GM23338 (cell line): ENCODE data around the gene OR1J4. TPM values are rescaled to one million over a fixed set of nuclear protein-coding genes. Genes with fewer than 3 reads are reported as not detected.

ENCODE experiments used
- ATAC-seq: fragments of 200-7000 bp; cut with Tn5 transposase; 3 replicates; pipeline ENCODE4 v1.9.1; 2020
- DNase-seq: peaks from one replicate; pipeline ENCODE4 v3.0.0-alpha.2; 2015; ENCODE audit warnings: low spot score
- H2AFZ ChIP-seq: fragments of 200-600 bp; sonication (generic); 2 replicates; pipeline ENCODE4 v1.8.0; 2016; ENCODE audit warnings: antibody characterized with exemption, mild to moderate bottlenecking, moderate library complexity
- H3F3A ChIP-seq: fragments of 200-600 bp; sonication (generic); replicated peaks from 2 replicates; pipeline ENCODE4 v1.8.0; 2017; ENCODE audit warnings: antibody characterized with exemption, mixed run types, low read depth
- H3K27ac ChIP-seq: fragments of 200-600 bp; sonication (generic); 2 replicates; pipeline ENCODE4 v1.6.1; 2016; ENCODE audit warnings: low read depth
- H3K27me3 ChIP-seq: fragments of 200-600 bp; sonication (generic); 2 replicates; pipeline ENCODE4 v1.8.0; 2016; ENCODE audit warnings: mild to moderate bottlenecking, mixed run types, moderate library complexity; ENCODE audit not compliant: insufficient read depth
- H3K36me3 ChIP-seq: fragments of 200-600 bp; sonication (generic); 2 replicates; pipeline ENCODE4 v1.8.0; 2016; ENCODE audit warnings: mild to moderate bottlenecking; ENCODE audit not compliant: insufficient read depth
- H3K4me1 ChIP-seq: fragments of 200-600 bp; sonication (generic); 2 replicates; pipeline ENCODE4 v1.8.0; 2016; ENCODE audit warnings: mild to moderate bottlenecking, moderate library complexity; ENCODE audit not compliant: insufficient read depth
- H3K4me2 ChIP-seq: fragments of 200-600 bp; sonication (generic); 2 replicates; pipeline ENCODE4 v1.7.1; 2017; ENCODE audit warnings: mixed run types
- H3K4me3 ChIP-seq: fragments of 200-600 bp; sonication (generic); 2 replicates; pipeline ENCODE4 v1.6.1; 2016; ENCODE audit warnings: mixed run types
- H3K79me2 ChIP-seq: fragments of 200-600 bp; sonication (generic); replicated peaks from 2 replicates; pipeline ENCODE4 v1.8.0; 2017; ENCODE audit warnings: mild to moderate bottlenecking; ENCODE audit not compliant: insufficient read depth
- H3K9me2 ChIP-seq: fragments of 200-600 bp; sonication (generic); 2 replicates; pipeline ENCODE4 v1.8.0; 2017; ENCODE audit not compliant: insufficient read depth
- H4K20me1 ChIP-seq: fragments of 200-600 bp; sonication (generic); replicated peaks from 2 replicates; pipeline ENCODE4 v1.8.0; 2017; ENCODE audit warnings: mild to moderate bottlenecking; ENCODE audit not compliant: insufficient read depth
- H3K27ac Mint-ChIP-seq: 2 replicates; pipeline ENCODE4 v1.8.0; 2020; ENCODE audit warnings: inconsistent platforms, mild to moderate bottlenecking, moderate library complexity, mixed read lengths
- H3K27me3 Mint-ChIP-seq: 3 replicates; pipeline ENCODE4 v1.8.0; 2022; ENCODE audit warnings: low read depth, mild to moderate bottlenecking, moderate library complexity, mixed read lengths, inconsistent platforms; ENCODE audit not compliant: insufficient read depth, poor library complexity
- H3K36me3 Mint-ChIP-seq: 3 replicates; pipeline ENCODE4 v1.8.0; 2021; ENCODE audit warnings: low read depth, mild to moderate bottlenecking, inconsistent platforms, moderate library complexity, mixed read lengths
- H3K4me1 Mint-ChIP-seq: 3 replicates; pipeline ENCODE4 v1.8.0; 2020; ENCODE audit warnings: mild to moderate bottlenecking, inconsistent platforms, mixed read lengths
- H3K4me3 Mint-ChIP-seq: 3 replicates; pipeline ENCODE4 v1.8.0; 2021; ENCODE audit warnings: moderate library complexity, mild to moderate bottlenecking, inconsistent platforms, mixed read lengths
- H3K9me3 Mint-ChIP-seq: 3 replicates; pipeline ENCODE4 v1.8.0; 2020; ENCODE audit warnings: moderate library complexity, mild to moderate bottlenecking, inconsistent platforms, mixed read lengths
- CREB1 ChIP-seq: fragments of 250-450 bp; sonication (Bioruptor Pico); IDR thresholded peaks from 2 replicates; pipeline ENCODE4 v1.5.0; 2020; ENCODE audit warnings: low read depth, mild to moderate bottlenecking, moderate library complexity
- CTCF ChIP-seq, 2 experiments: fragments of 200-600 bp in 1 of 2; sonication (generic) in 1 of 2; conservative IDR thresholded peaks; 2 replicates each; pipeline versions ENCODE4 v1.5.1 to v1.6.1; 2016 to 2017; ENCODE audit warnings: antibody characterized with exemption in 2 of 2, low read depth in 2 of 2, mild to moderate bottlenecking in 2 of 2, moderate library complexity in 1 of 2
- EZH2 ChIP-seq: fragments of 200-600 bp; sonication (generic); IDR thresholded peaks from one replicate; pipeline ENCODE4 v1.8.0; 2017; ENCODE audit warnings: antibody characterized with exemption, mild to moderate bottlenecking, low read depth; ENCODE audit not compliant: unreplicated experiment
- EZH2phosphoT487 ChIP-seq: fragments of 200-600 bp; sonication (generic); IDR thresholded peaks from one replicate; pipeline ENCODE4 v1.8.1; 2018; ENCODE audit warnings: antibody characterized with exemption; ENCODE audit not compliant: unreplicated experiment
- JUNB ChIP-seq: IDR thresholded peaks from one replicate; pipeline ENCODE4 v1.6.1; 2016; ENCODE audit warnings: antibody characterized with exemption; ENCODE audit not compliant: unreplicated experiment
- NANOG ChIP-seq: IDR thresholded peaks from 2 replicates; pipeline ENCODE4 v1.6.1; 2016; ENCODE audit warnings: antibody characterized with exemption, borderline replicate concordance
- POLR2AphosphoS5 ChIP-seq: IDR thresholded peaks from 2 replicates; pipeline ENCODE4 v1.6.1; 2016; ENCODE audit warnings: antibody characterized with exemption, low read depth
- REST ChIP-seq: IDR thresholded peaks from one replicate; pipeline ENCODE4 v1.6.1; 2018; ENCODE audit warnings: antibody characterized with exemption; ENCODE audit not compliant: unreplicated experiment
- ZNF114 ChIP-seq: fragments of 250-450 bp; sonication (Bioruptor Pico); IDR thresholded peaks from 2 replicates; pipeline ENCODE4 v1.5.0; 2020; ENCODE audit warnings: mild to moderate bottlenecking, moderate library complexity
- ZNF462 ChIP-seq: fragments of 250-450 bp; sonication (Bioruptor Pico); IDR thresholded peaks from 2 replicates; pipeline ENCODE4 v1.5.0; 2020; ENCODE audit warnings: mild to moderate bottlenecking, moderate library complexity
- polyA plus RNA-seq: library from polyadenylated mRNA; unstranded; fragments of >200 nt; fragmentation: Nextera tagmentation; extraction: Ambion mirVana; gene quantifications from 2 replicates; pipeline ENCODE4 v1.2.1, GENCODE V29; 2016
- total RNA-seq: library from RNA; depleted of rRNA; stranded (reverse); fragments of >200 nt; shearing (Covaris generic); gene quantifications from 2 replicates; pipeline ENCODE4 v1.2.3, GENCODE V29; 2014

OR1J4 gene
- total and polyA plus RNA-seq, 2 experiments from 2014 or later, result not detected

- no peak overlapping the region for H3K4me3 Mint-ChIP-seq
- DNase-seq, result no peak
- Histone ChIP-seq H3K27me3 (no peaks in the 10 kb centered on the region), H3K36me3 (no peaks in the 10 kb centered on the region), H3F3A (no peaks in the 10 kb centered on the region), H4K20me1 (no peaks in the 10 kb centered on the region), H2AFZ (no peak overlapping the region), H3K9me2 (no peaks in the 10 kb centered on the region; the same call in 1 of the 2 replicates), H3K4me3 (no peak overlapping the region), H3K4me1 (no peaks in the 10 kb centered on the region), H3K79me2 (no peaks in the 10 kb centered on the region), H3K27ac (no peak overlapping the region), H3K4me2 (no peak overlapping the region)
- H3K27me3 Mint-ChIP-seq, result peaks cover 4% of the 10 kb centered on the region
- ATAC-seq, result no peak
- no peak for TF ChIP-seq CREB1 (CRISPR knock-in tag)
- TF ChIP-seq EZH2, result no peak
- no peak for TF ChIP-seq ZNF462 (CRISPR knock-in tag)
- peaks cover 70% of the 10 kb centered on the region for H3K9me3 Mint-ChIP-seq
- H3K36me3 Mint-ChIP-seq, result peaks cover 3% of the 10 kb centered on the region; the same call in 2 of the 3 replicates
- H3K4me1 Mint-ChIP-seq, result no peaks in the 10 kb centered on the region
- H3K27ac Mint-ChIP-seq, result no peak overlapping the region
Measured at GRCh38 chr9:122551371-122551770, 32.4 kb downstream of the OR1J4 start.

GRCh38 chr9:122552812-122553211 is 33.9 kb downstream of the OR1J4 start, which contains the start of gene OR1N2:
Gene OR1N2, plus strand, starts transcription at chr9:122553112. Its CDS starts 100 bp downstream, at chr9:122553212.
- no peak for ATAC-seq
- Mint-ChIP-seq H3K9me3 (peaks cover 75% of the 10 kb centered on the region), H3K27me3 (peaks cover 4% of the 10 kb centered on the region), H3K4me1 (no peaks in the 10 kb centered on the region), H3K27ac (no peak within 1 kb of the TSS), H3K4me3 (no peak within 1 kb of the TSS), H3K36me3 (peaks cover 3% of the 10 kb centered on the region; the same call in 2 of the 3 replicates)
- Histone ChIP-seq H3K9me2 (no peaks in the 10 kb centered on the region; the same call in 1 of the 2 replicates), H3K79me2 (no peaks in the 10 kb centered on the region), H3K4me3 (no peak within 1 kb of the TSS), H3K4me1 (no peaks in the 10 kb centered on the region), H3K4me2 (no peak within 1 kb of the TSS), H3K36me3 (no peaks in the 10 kb centered on the region), H2AFZ (no peak within 1 kb of the TSS), H3K27me3 (no peaks in the 10 kb centered on the region), H3F3A (no peaks in the 10 kb centered on the region), H4K20me1 (no peaks in the 10 kb centered on the region), H3K27ac (no peak within 1 kb of the TSS)
- no peak for DNase-seq
- TF ChIP-seq JUNB (no peak), REST (no peak), EZH2phosphoT487 (no peak), CTCF (conservative IDR thresholded peaks at IDR 0.05; ENCODE audit: low read depth in 2 of 2) (no peak), ZNF114 (CRISPR knock-in tag) (no peak), POLR2AphosphoS5 (no peak), NANOG (no peak), EZH2 (no peak)
